ENCODE results near the gene VAMP5. TPM values are rescaled to one million over a fixed set of nuclear protein-coding genes. Genes with fewer than 3 reads are reported as not detected.

Gene VAMP5
- total RNA-seq, 1 experiment from 2014 or later = 0.40 TPM

GRCh38 chr2:85607268-85608215, 23.3 kb downstream of the VAMP5 start:
- no peak overlapping the region for H3K4me3 ChIP-seq (ENCODE audit: low read length)
- H3K4me2 ChIP-seq (ENCODE audit: low read length) = no peak overlapping the region
- H3K27me3 ChIP-seq (ENCODE audit: low read length) = no peaks in the 10 kb centered on the region
- ATAC-seq (no peak), DNase-seq (no peak)
- CTCF ChIA-PET = no interaction called here
- peaks cover 34% of the 10 kb centered on the region for H3K79me2 ChIP-seq (ENCODE audit: low read length)
- H3K4me1 ChIP-seq (ENCODE audit: insufficient read depth, low read length) = peaks cover 13% of the 10 kb centered on the region
- H3K9me2 ChIP-seq (replicated peaks; ENCODE audit: low read length) = no peaks in the 10 kb centered on the region
- intact Hi-C loops (cut with micrococcal nuclease) = no loop called here
- no peaks in the 10 kb centered on the region for H3F3A ChIP-seq (ENCODE audit: low read length, unreplicated experiment)
- H3K9ac ChIP-seq (ENCODE audit: low read length) = no peak overlapping the region
- no TSS peak for BruUV-seq (replicated peaks)
- no peaks in the 10 kb centered on the region for H4K20me1 ChIP-seq (ENCODE audit: low read length)
- no peak overlapping the region for H3K27ac ChIP-seq (ENCODE audit: low read length)
- TF ChIP-seq EZH2 (IDR thresholded peaks at IDR 0.05; ENCODE audit: low read length, unreplicated experiment) (no peak), EZH2phosphoT487 (IDR thresholded peaks at IDR 0.05; ENCODE audit: borderline replicate concordance, low read length) (no peak)
- TF ChIP-seq, protein P1, sequence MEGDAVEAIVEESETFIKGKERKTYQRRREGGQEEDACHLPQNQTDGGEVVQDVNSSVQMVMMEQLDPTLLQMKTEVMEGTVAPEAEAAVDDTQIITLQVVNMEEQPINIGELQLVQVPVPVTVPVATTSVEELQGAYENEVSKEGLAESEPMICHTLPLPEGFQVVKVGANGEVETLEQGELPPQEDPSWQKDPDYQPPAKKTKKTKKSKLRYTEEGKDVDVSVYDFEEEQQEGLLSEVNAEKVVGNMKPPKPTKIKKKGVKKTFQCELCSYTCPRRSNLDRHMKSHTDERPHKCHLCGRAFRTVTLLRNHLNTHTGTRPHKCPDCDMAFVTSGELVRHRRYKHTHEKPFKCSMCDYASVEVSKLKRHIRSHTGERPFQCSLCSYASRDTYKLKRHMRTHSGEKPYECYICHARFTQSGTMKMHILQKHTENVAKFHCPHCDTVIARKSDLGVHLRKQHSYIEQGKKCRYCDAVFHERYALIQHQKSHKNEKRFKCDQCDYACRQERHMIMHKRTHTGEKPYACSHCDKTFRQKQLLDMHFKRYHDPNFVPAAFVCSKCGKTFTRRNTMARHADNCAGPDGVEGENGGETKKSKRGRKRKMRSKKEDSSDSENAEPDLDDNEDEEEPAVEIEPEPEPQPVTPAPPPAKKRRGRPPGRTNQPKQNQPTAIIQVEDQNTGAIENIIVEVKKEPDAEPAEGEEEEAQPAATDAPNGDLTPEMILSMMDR (conservative IDR thresholded peaks at IDR 0.05; ENCODE audit: low read depth, low read length) = no peak
- POLR2A ChIA-PET (ENCODE audit: unreplicated experiment) = no interaction called here
- H2AFZ ChIP-seq (ENCODE audit: low read length) = no peak overlapping the region
- peaks cover 5% of the 10 kb centered on the region; the same call in 1 of the 2 replicates for H3K36me3 ChIP-seq (ENCODE audit: low read depth, low read length)
- H3K9me3 ChIP-seq (ENCODE audit: low read length) = no peaks in the 10 kb centered on the region

- Histone ChIP-seq H3F3A (ENCODE audit: low read length, unreplicated experiment) (no peaks in the 10 kb centered on the region), H3K9me2 (replicated peaks; ENCODE audit: low read length) (no peaks in the 10 kb centered on the region), H4K20me1 (ENCODE audit: low read length) (no peaks in the 10 kb centered on the region), H3K4me3 (ENCODE audit: low read length) (peak overlapping the region; percentile 86), H3K9ac (ENCODE audit: low read length) (peak overlapping the region; percentile 89), H3K79me2 (ENCODE audit: low read length) (peaks cover 37% of the 10 kb centered on the region), H3K36me3 (ENCODE audit: low read depth, low read length) (peaks cover 5% of the 10 kb centered on the region; the same call in 1 of the 2 replicates), H3K4me2 (ENCODE audit: low read length) (peak overlapping the region; percentile 98), H3K9me3 (ENCODE audit: low read length) (no peaks in the 10 kb centered on the region), H2AFZ (ENCODE audit: low read length) (peak overlapping the region; percentile 95), H3K27ac (ENCODE audit: low read length) (peak overlapping the region; percentile 48), H3K27me3 (ENCODE audit: low read length) (no peaks in the 10 kb centered on the region), H3K4me1 (ENCODE audit: insufficient read depth, low read length) (peaks cover 9% of the 10 kb centered on the region)
- TF ChIP-seq, protein P1 (conservative IDR thresholded peaks at IDR 0.05; ENCODE audit: low read depth, low read length) = no peak
- TF ChIP-seq EZH2phosphoT487 (IDR thresholded peaks at IDR 0.05; ENCODE audit: borderline replicate concordance, low read length) (no peak), EZH2 (IDR thresholded peaks at IDR 0.05; ENCODE audit: low read length, unreplicated experiment) (no peak)
- CTCF ChIA-PET = no interaction called here
- POLR2A ChIA-PET (ENCODE audit: unreplicated experiment) = interaction anchor here (0.6 to 1.3 kb wide), 3 partner anchors 16 to 635 kb away, joined by 4 to 11 read pairs (median 11); partner anchors contain the start of gene RNF181
- DNase-seq = no peak
- peak; percentile 40 for ATAC-seq
- intact Hi-C loops (cut with micrococcal nuclease) = loop anchor here (1.0 to 5.0 kb wide), 2 partner anchors 9 to 496 kb away; partner anchors contain the start of genes POLR1A, PTCD3 and TMEM150A
- TSS peak; percentile 33 for BruUV-seq (replicated peaks)
These were observed 27.0 kb downstream of the VAMP5 start for GRCh38 chr2:85611217-85611704.
